Activated T-cell treated with anti-CD3 and anti-CD28 coated beads, Interleukin-2, amount 50 U/mL, for 4 hours (primary cell): Measurements from ENCODE around the gene NKD1. TPM values are rescaled to one million over a fixed set of nuclear protein-coding genes. Genes with fewer than 3 reads are reported as not detected.

Experiments
- ATAC-seq, 2 donors: fragments of 200-7000 bp; cut with Tn5 transposase; one replicate each; pipeline ENCODE4 v1.10.0; 2021
- DNase-seq: peaks from one replicate; pipeline ENCODE4 v3.0.0-alpha.2; 2020
- H3K27me3 Mint-ChIP-seq: one replicate; pipeline ENCODE4 v1.8.0; 2021; ENCODE audit warnings: low read depth, mixed read lengths
- H3K36me3 Mint-ChIP-seq: one replicate; pipeline ENCODE4 v1.8.0; 2022; ENCODE audit warnings: mixed read lengths; ENCODE audit not compliant: insufficient read depth
- H3K4me1 Mint-ChIP-seq: one replicate; pipeline ENCODE4 v1.8.0; 2021; ENCODE audit warnings: low read depth, mixed read lengths
- H3K4me3 Mint-ChIP-seq: one replicate; pipeline ENCODE4 v1.8.0; 2021; ENCODE audit warnings: mild to moderate bottlenecking, moderate library complexity, mixed read lengths
- H3K9me3 Mint-ChIP-seq: one replicate; pipeline ENCODE4 v1.8.0; 2021; ENCODE audit warnings: mixed read lengths
- total RNA-seq, 3 donors: library from RNA; stranded (reverse); gene quantifications; one replicate each; pipeline ENCODE4 v1.2.1, GENCODE V29; 2021

Gene NKD1
- total RNA-seq, 3 donors from 2014 or later, result 1.2 to 2.8 (median 1.6) TPM

- no peaks in the 10 kb centered on the region for H3K27me3 Mint-ChIP-seq
- DNase-seq (no peak), ATAC-seq (no peak)
- H3K4me3 Mint-ChIP-seq, result no peak overlapping the region
- H3K4me1 Mint-ChIP-seq, result peaks cover 30% of the 10 kb centered on the region
- H3K9me3 Mint-ChIP-seq, result no peaks in the 10 kb centered on the region
- no peaks in the 10 kb centered on the region for H3K36me3 Mint-ChIP-seq
Measured at GRCh38 chr16:50598256-50598894, 50.2 kb downstream of the NKD1 start.

- no peaks in the 10 kb centered on the region for H3K9me3 Mint-ChIP-seq
- H3K4me1 Mint-ChIP-seq, result peaks cover 34% of the 10 kb centered on the region
- no peak for DNase-seq
- no peaks in the 10 kb centered on the region for H3K27me3 Mint-ChIP-seq
- no peak overlapping the region for H3K4me3 Mint-ChIP-seq
- no peak for ATAC-seq
- no peaks in the 10 kb centered on the region for H3K36me3 Mint-ChIP-seq
Measured at GRCh38 chr16:50598936-50599361, 50.8 kb downstream of the NKD1 start.

- ATAC-seq, result no peak
- Mint-ChIP-seq H3K4me3 (no peak overlapping the region), H3K36me3 (no peaks in the 10 kb centered on the region), H3K27me3 (no peaks in the 10 kb centered on the region), H3K4me1 (peaks cover 34% of the 10 kb centered on the region), H3K9me3 (no peaks in the 10 kb centered on the region)
- no peak for DNase-seq
Measured at GRCh38 chr16:50599494-50599893, 51.3 kb downstream of the NKD1 start.

GRCh38 chr16:50600582-50601283, 52.5 kb downstream of the NKD1 start:
- no peak for ATAC-seq
- H3K4me3 Mint-ChIP-seq, result no peak overlapping the region
- H3K9me3 Mint-ChIP-seq, result no peaks in the 10 kb centered on the region
- no peaks in the 10 kb centered on the region for H3K36me3 Mint-ChIP-seq
- peaks cover 36% of the 10 kb centered on the region for H3K4me1 Mint-ChIP-seq
- DNase-seq, result no peak
- no peaks in the 10 kb centered on the region for H3K27me3 Mint-ChIP-seq

GRCh38 chr16:50601341-50601740, 53.1 kb downstream of the NKD1 start:
- H3K4me1 Mint-ChIP-seq, result peaks cover 36% of the 10 kb centered on the region
- no peaks in the 10 kb centered on the region for H3K36me3 Mint-ChIP-seq
- DNase-seq, result no peak
- no peaks in the 10 kb centered on the region for H3K27me3 Mint-ChIP-seq
- no peak for ATAC-seq
- H3K4me3 Mint-ChIP-seq, result no peak overlapping the region
- H3K9me3 Mint-ChIP-seq, result no peaks in the 10 kb centered on the region

- peaks cover 36% of the 10 kb centered on the region for H3K4me1 Mint-ChIP-seq
Measured at GRCh38 chr16:50602126-50602525, 53.9 kb downstream of the NKD1 start.

GRCh38 chr16:50602531-50603205, 54.5 kb downstream of the NKD1 start:
- H3K9me3 Mint-ChIP-seq, result no peaks in the 10 kb centered on the region
- no peak overlapping the region for H3K4me3 Mint-ChIP-seq

More at GRCh38 chr16:50602126-50602525, 53.9 kb downstream of the NKD1 start:
- no peaks in the 10 kb centered on the region for H3K27me3 Mint-ChIP-seq
- no peak overlapping the region for H3K4me3 Mint-ChIP-seq
- ATAC-seq (peak in 1 of 2 donors; percentile 6), DNase-seq (no peak)
- no peaks in the 10 kb centered on the region for H3K36me3 Mint-ChIP-seq
- H3K9me3 Mint-ChIP-seq, result no peaks in the 10 kb centered on the region

GRCh38 chr16:50603206-50604064, 55.2 kb downstream of the NKD1 start:
- H3K36me3 Mint-ChIP-seq, result no peaks in the 10 kb centered on the region
- H3K9me3 Mint-ChIP-seq, result no peaks in the 10 kb centered on the region
- no peak overlapping the region for H3K4me3 Mint-ChIP-seq
- H3K27me3 Mint-ChIP-seq, result no peaks in the 10 kb centered on the region
- H3K4me1 Mint-ChIP-seq, result peaks cover 36% of the 10 kb centered on the region
- ATAC-seq, result no peak
- DNase-seq, result no peak

More at GRCh38 chr16:50602531-50603205, 54.5 kb downstream of the NKD1 start:
- Mint-ChIP-seq H3K36me3 (no peaks in the 10 kb centered on the region), H3K4me1 (peaks cover 36% of the 10 kb centered on the region), H3K27me3 (no peaks in the 10 kb centered on the region)
- ATAC-seq (peak; percentile 70 to 82), DNase-seq (peak; percentile 18)

- no peaks in the 10 kb centered on the region for H3K9me3 Mint-ChIP-seq
- no peaks in the 10 kb centered on the region for H3K36me3 Mint-ChIP-seq
- no peaks in the 10 kb centered on the region for H3K27me3 Mint-ChIP-seq
- peaks cover 36% of the 10 kb centered on the region for H3K4me1 Mint-ChIP-seq
- no peak for ATAC-seq
- no peak overlapping the region for H3K4me3 Mint-ChIP-seq
- DNase-seq, result no peak
Measured at GRCh38 chr16:50604065-50604418, 55.8 kb downstream of the NKD1 start.

- Mint-ChIP-seq H3K36me3 (no peaks in the 10 kb centered on the region), H3K27me3 (no peaks in the 10 kb centered on the region), H3K9me3 (no peaks in the 10 kb centered on the region), H3K4me1 (peaks cover 36% of the 10 kb centered on the region), H3K4me3 (no peak overlapping the region)
- DNase-seq, result no peak
- ATAC-seq, result no peak
Measured at GRCh38 chr16:50604610-50605009, 56.4 kb downstream of the NKD1 start.

- DNase-seq, result no peak
- ATAC-seq, result no peak
- Mint-ChIP-seq H3K4me1 (peaks cover 25% of the 10 kb centered on the region), H3K36me3 (no peaks in the 10 kb centered on the region), H3K4me3 (no peak overlapping the region), H3K27me3 (no peaks in the 10 kb centered on the region), H3K9me3 (no peaks in the 10 kb centered on the region)
Measured at GRCh38 chr16:50605733-50606430, 57.7 kb downstream of the NKD1 start.

GRCh38 chr16:50606431-50607050, 58.3 kb downstream of the NKD1 start:
- H3K27me3 Mint-ChIP-seq, result no peaks in the 10 kb centered on the region
- H3K36me3 Mint-ChIP-seq, result no peaks in the 10 kb centered on the region
- no peak for ATAC-seq
- H3K9me3 Mint-ChIP-seq, result no peaks in the 10 kb centered on the region
- no peak overlapping the region for H3K4me3 Mint-ChIP-seq
- H3K4me1 Mint-ChIP-seq, result peaks cover 23% of the 10 kb centered on the region
- DNase-seq, result no peak

- ATAC-seq (no peak), DNase-seq (no peak)
- H3K27me3 Mint-ChIP-seq, result no peaks in the 10 kb centered on the region
- H3K9me3 Mint-ChIP-seq, result no peaks in the 10 kb centered on the region
- no peaks in the 10 kb centered on the region for H3K36me3 Mint-ChIP-seq
- no peak overlapping the region for H3K4me3 Mint-ChIP-seq
- peaks cover 19% of the 10 kb centered on the region for H3K4me1 Mint-ChIP-seq
Measured at GRCh38 chr16:50607051-50607431, 58.8 kb downstream of the NKD1 start.
